Measurements from ENCODE around the gene ZNF577.

ZNF577 gene

GRCh38 chr19:51887522-51888498 lies at the start of gene ZNF577:
Gene ZNF577 (minus strand): TSS chr19:51887951. CDS start chr19:51880382, 7,569 bp downstream.
- TF ChIP-seq, protein P1, sequence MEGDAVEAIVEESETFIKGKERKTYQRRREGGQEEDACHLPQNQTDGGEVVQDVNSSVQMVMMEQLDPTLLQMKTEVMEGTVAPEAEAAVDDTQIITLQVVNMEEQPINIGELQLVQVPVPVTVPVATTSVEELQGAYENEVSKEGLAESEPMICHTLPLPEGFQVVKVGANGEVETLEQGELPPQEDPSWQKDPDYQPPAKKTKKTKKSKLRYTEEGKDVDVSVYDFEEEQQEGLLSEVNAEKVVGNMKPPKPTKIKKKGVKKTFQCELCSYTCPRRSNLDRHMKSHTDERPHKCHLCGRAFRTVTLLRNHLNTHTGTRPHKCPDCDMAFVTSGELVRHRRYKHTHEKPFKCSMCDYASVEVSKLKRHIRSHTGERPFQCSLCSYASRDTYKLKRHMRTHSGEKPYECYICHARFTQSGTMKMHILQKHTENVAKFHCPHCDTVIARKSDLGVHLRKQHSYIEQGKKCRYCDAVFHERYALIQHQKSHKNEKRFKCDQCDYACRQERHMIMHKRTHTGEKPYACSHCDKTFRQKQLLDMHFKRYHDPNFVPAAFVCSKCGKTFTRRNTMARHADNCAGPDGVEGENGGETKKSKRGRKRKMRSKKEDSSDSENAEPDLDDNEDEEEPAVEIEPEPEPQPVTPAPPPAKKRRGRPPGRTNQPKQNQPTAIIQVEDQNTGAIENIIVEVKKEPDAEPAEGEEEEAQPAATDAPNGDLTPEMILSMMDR (IDR thresholded peaks at IDR 0.05; ENCODE audit: extremely low read depth, missing control alignments) = no peak
- DNase-seq (ENCODE audit: low spot score) = peak; percentile 62

DNA sequence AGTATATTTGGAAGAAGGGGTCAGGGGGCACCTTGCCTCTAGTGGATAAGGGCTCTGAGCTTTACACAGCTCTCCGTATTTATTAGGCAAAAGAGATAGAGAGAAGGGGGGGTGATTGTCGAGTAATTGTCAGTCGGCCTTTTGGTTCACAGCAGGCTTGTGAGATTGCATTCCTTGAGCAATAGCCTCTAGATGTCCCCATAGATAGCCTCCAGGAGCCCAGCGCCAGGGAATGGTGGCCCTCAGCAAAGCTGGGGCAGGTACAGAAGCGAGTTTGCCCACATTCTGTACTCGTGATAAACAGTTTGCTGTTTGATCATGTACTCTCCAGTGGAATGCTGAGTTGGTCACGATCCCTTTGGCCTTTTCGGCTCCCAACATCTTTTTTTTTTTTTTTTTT lies 44.2 kb upstream of the ZNF577 start:
- TF ChIP-seq, protein P1 (IDR thresholded peaks at IDR 0.05; ENCODE audit: extremely low read depth, missing control alignments) = no peak
- DNase-seq (ENCODE audit: low spot score) = no peak

GRCh38 chr19:51927859-51928258 lies 40.1 kb upstream of the ZNF577 start:
- TF ChIP-seq, protein P1 (IDR thresholded peaks at IDR 0.05; ENCODE audit: extremely low read depth, missing control alignments) = no peak
- DNase-seq (ENCODE audit: low spot score) = no peak

GRCh38 chr19:51926784-51927741 lies 39.3 kb upstream of the ZNF577 start, which contains the start of gene ZNF613:
Gene ZNF613 (plus strand): TSS chr19:51927472. CDS start chr19:51936221, 8,749 bp downstream.
- DNase-seq (ENCODE audit: low spot score) = peak; percentile 87
- TF ChIP-seq, protein P1 (IDR thresholded peaks at IDR 0.05; ENCODE audit: extremely low read depth, missing control alignments) = no peak

DNA sequence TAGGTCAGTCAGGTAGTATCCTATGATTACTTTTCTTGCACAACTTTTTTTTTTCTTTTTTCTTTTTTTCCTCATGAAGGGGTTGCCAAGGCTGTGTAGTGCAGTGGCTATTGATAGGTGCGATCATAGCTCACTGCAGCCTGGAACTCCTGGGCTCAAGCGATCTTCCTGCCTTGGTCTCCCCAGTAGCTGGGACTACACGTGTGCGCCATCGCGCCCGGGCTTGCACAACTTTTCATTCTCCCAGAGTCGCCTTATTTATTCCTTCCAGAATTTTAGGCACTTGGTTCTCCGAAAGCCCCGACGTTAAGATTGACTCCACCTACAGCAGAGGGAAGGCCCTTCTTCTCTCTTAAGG lies 38.7 kb upstream of the ZNF577 start:
- no peak for DNase-seq (ENCODE audit: low spot score)

DNA sequence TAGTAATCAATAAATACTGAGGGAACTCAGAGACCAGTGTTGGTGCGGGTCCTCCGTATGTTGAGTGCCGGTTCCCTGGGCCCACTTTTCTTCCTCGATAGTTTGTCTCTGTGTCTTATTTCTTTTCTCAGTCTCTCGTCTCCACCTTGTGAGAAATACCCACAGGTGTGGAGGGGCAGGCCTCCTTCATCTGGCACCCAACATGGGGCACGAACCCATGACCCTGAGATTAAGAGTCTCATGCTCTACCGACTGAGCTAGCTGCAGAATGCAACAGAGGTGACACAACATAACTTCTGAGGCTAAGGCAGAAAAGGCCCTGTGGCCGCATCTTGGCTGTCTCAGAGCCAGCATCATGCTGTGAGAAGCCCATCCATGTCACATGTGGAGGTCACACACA lies 34.2 kb upstream of the ZNF577 start:
- TF ChIP-seq, protein P1 (IDR thresholded peaks at IDR 0.05; ENCODE audit: extremely low read depth, missing control alignments) = no peak
- no peak for DNase-seq (ENCODE audit: low spot score)

More for the DNA sequence above, 38.7 kb upstream of the ZNF577 start:
- TF ChIP-seq, protein P1 (IDR thresholded peaks at IDR 0.05; ENCODE audit: extremely low read depth, missing control alignments) = no peak

Measured in GM20000 (cell line).